GM12864 (cell line): ENCODE data around the gene NCK1.

Experiments used
- DNase-seq: peaks from one replicate; pipeline ENCODE4 v3.0.0-alpha.2; 2011; ENCODE audit warnings: low read depth
- H3K4me3 ChIP-seq: 2 replicates; pipeline ENCODE4 v1.5.1; 2011; ENCODE audit warnings: mild to moderate bottlenecking, low read depth, low read length, control low read depth
- CTCF ChIP-seq: IDR thresholded peaks from 2 replicates; pipeline ENCODE4 v1.5.1; 2011; ENCODE audit warnings: low read depth, mild to moderate bottlenecking, moderate library complexity, low read length, control low read depth, inconsistent platforms; ENCODE audit errors: missing control alignments

Gene NCK1

GRCh38 chr3:136937175-136937574 is 75.2 kb downstream of the NCK1 start:
- no peak for DNase-seq

GRCh38 chr3:136937851-136938250 is 75.8 kb downstream of the NCK1 start:
- no peak for TF ChIP-seq CTCF
- H3K4me3 ChIP-seq: no peak overlapping the region
- DNase-seq: no peak

More at GRCh38 chr3:136937175-136937574, 75.2 kb downstream of the NCK1 start:
- TF ChIP-seq CTCF: no peak
- H3K4me3 ChIP-seq: no peak overlapping the region

- DNase-seq: no peak
- TF ChIP-seq CTCF: no peak
- no peak overlapping the region for H3K4me3 ChIP-seq
These were observed 76.3 kb downstream of the NCK1 start for GRCh38 chr3:136938334-136938733.

- DNase-seq: no peak
- TF ChIP-seq CTCF: no peak
- no peak overlapping the region for H3K4me3 ChIP-seq
These were observed 77.5 kb downstream of the NCK1 start for GRCh38 chr3:136939489-136939888.

GRCh38 chr3:136942803-136943202 is 80.8 kb downstream of the NCK1 start:
- no peak for DNase-seq
- H3K4me3 ChIP-seq: no peak overlapping the region
- no peak for TF ChIP-seq CTCF

- DNase-seq: no peak
- H3K4me3 ChIP-seq: no peak overlapping the region
- no peak for TF ChIP-seq CTCF
These were observed 81.4 kb downstream of the NCK1 start for GRCh38 chr3:136943436-136943835.

GRCh38 chr3:136946978-136947377 is 85.0 kb downstream of the NCK1 start:
- no peak overlapping the region for H3K4me3 ChIP-seq
- no peak for DNase-seq
- no peak for TF ChIP-seq CTCF
